ENCODE measurements around the gene B3GNT9. TPM values are rescaled to one million over a fixed set of nuclear protein-coding genes. Genes with fewer than 3 reads are reported as not detected.
"Not testable (repeated sequence)": the region's sequence is repeated elsewhere in the genome, so short reads cannot be mapped to it uniquely, and the experiment has no call there.

The B3GNT9 gene
- total and polyA plus RNA-seq, 3 experiments from 2014 or later: 2.4 to 5.0 (median 2.7) TPM

DNA sequence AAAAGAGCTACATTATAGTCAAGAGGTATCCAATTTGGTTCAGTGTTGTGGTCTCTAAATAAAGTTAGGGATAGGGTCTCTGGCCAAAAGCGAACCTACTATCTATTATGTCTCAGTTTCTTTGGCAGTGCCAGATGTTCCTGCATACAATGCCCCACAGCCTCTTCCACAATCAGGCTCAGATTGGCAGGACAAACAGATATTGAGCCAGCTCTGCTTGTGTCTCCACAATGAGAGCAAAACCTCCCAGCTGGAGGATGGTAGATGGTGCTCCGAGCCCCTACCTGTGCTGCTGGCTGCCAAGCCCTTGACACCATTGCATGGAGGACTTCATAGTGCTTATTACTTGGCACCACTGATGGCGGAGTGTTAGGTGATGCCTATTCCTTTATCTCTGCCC lies 21.4 kb downstream of the B3GNT9 start:
- H3K27me3 ChIP-seq (ENCODE audit: insufficient read depth, low read length, poor library complexity, severe bottlenecking): no peaks in the 10 kb centered on the region
- H3K4me1 ChIP-seq (ENCODE audit: insufficient read depth, low read length): no peaks in the 10 kb centered on the region
- H3K36me3 ChIP-seq (ENCODE audit: insufficient read depth, low read length): peaks cover 21% of the 10 kb centered on the region
- peaks cover 4 to 77% (median 22%) of the 10 kb centered on the region in 3 donors for H3K36me3 Mint-ChIP-seq
- peaks cover 0 to 1% (median 0%) of the 10 kb centered on the region in 3 donors for H3K4me1 Mint-ChIP-seq
- no peak overlapping the region for H3K27ac ChIP-seq (ENCODE audit: low read depth, low read length)
- DNase-seq: no peak
- no peaks in the 10 kb centered on the region for H3K9me3 Mint-ChIP-seq
- no peak overlapping the region for H3K4me3 Mint-ChIP-seq
- ChIA-PET CTCF (interaction anchor here (1.1 to 2.7 kb wide), 4 partner anchors 10 to 137 kb away, joined by 3 to 9 read pairs (median 4); no protein-coding TSS in a partner anchor), POLR2A (interaction anchor here (0.6 kb wide), 1 partner anchor 10 kb away, joined by 4 read pairs; no protein-coding TSS in a partner anchor)
- H3K27ac Mint-ChIP-seq: no peak overlapping the region
- H3K27me3 Mint-ChIP-seq: no peaks in the 10 kb centered on the region
- H3K9me3 ChIP-seq (ENCODE audit: low read length): no peaks in the 10 kb centered on the region
- no peak overlapping the region for H3K4me3 ChIP-seq (ENCODE audit: low read length)

DNA sequence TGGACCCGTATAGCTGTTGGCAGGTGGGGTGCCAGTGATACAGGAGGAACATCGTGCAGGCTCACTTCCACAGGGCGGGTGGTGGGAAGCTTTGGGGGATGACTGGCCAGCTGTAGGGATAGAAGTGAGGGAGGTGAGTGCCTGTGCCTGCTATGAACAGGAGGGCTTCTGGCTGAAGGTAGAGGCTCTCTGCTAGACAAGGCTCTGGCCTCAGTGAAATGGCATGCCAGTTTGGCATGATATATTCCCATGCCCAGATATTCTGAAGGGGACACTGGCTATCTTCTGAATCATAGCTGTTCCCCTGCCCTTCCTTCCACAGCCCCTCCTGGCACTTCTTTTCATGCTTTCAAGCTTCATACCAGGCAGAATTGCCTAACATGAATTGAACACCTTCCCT lies 21.9 kb downstream of the B3GNT9 start:
- Mint-ChIP-seq H3K36me3 (peaks cover 4 to 77% (median 23%) of the 10 kb centered on the region in 3 donors), H3K27ac (peak overlapping the region in 1 of 8 donors; percentile 48), H3K4me3 (no peak overlapping the region), H3K4me1 (peaks cover 0 to 1% (median 0%) of the 10 kb centered on the region in 3 donors), H3K9me3 (no peaks in the 10 kb centered on the region), H3K27me3 (no peaks in the 10 kb centered on the region)
- H3K9me3 ChIP-seq (ENCODE audit: low read length): no peaks in the 10 kb centered on the region
- peaks cover 16% of the 10 kb centered on the region for H3K36me3 ChIP-seq (ENCODE audit: insufficient read depth, low read length)
- no peak for DNase-seq
- no peak overlapping the region for H3K4me3 ChIP-seq (ENCODE audit: low read length)
- no peaks in the 10 kb centered on the region for H3K4me1 ChIP-seq (ENCODE audit: insufficient read depth, low read length)
- H3K27me3 ChIP-seq (ENCODE audit: insufficient read depth, low read length, poor library complexity, severe bottlenecking): no peaks in the 10 kb centered on the region
- ChIA-PET POLR2A (no interaction called here), CTCF (interaction anchor here (1.1 to 2.7 kb wide), 5 partner anchors 9 to 136 kb away, joined by 3 to 9 read pairs (median 3); no protein-coding TSS in a partner anchor)
- H3K27ac ChIP-seq (ENCODE audit: low read depth, low read length): no peak overlapping the region

DNA sequence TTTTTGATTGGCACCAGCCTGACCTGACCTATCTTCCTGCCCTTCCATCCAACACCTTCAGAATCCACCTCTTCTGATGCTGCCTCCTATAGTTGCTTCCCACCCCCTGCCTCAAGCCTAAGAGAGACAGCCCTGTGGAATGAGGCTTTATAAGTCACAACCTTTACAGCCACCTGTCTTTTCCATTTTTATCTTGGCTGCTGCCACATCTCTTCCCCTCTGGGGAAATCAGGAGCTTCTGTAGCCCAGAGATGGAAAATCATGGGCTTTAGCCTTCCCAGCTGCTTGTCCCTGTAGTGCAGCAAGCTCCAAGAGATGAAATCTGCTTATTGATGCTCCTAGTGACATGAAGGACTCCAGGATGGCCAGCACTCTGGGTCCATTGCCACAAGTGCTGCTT lies 22.4 kb downstream of the B3GNT9 start:
- Mint-ChIP-seq H3K27ac (peak overlapping the region in 1 of 8 donors; percentile 29), H3K27me3 (no peaks in the 10 kb centered on the region), H3K36me3 (peaks cover 8 to 79% (median 26%) of the 10 kb centered on the region in 3 donors), H3K4me3 (no peak overlapping the region), H3K4me1 (peaks cover 0 to 3% (median 0%) of the 10 kb centered on the region in 3 donors), H3K9me3 (no peaks in the 10 kb centered on the region)
- POLR2A ChIA-PET: no interaction called here
- DNase-seq: no peak
- CTCF ChIA-PET: interaction anchor here (1.1 to 2.7 kb wide), 4 partner anchors 9 to 27 kb away, joined by 3 to 9 read pairs (median 4); no protein-coding TSS in a partner anchor
- H3K9me3 ChIP-seq (ENCODE audit: low read length): no peaks in the 10 kb centered on the region
- no peaks in the 10 kb centered on the region for H3K4me1 ChIP-seq (ENCODE audit: insufficient read depth, low read length)
- H3K27ac ChIP-seq (ENCODE audit: low read depth, low read length): no peak overlapping the region
- H3K4me3 ChIP-seq (ENCODE audit: low read length): no peak overlapping the region
- peaks cover 15% of the 10 kb centered on the region for H3K36me3 ChIP-seq (ENCODE audit: insufficient read depth, low read length)
- H3K27me3 ChIP-seq (ENCODE audit: insufficient read depth, low read length, poor library complexity, severe bottlenecking): no peaks in the 10 kb centered on the region

DNA sequence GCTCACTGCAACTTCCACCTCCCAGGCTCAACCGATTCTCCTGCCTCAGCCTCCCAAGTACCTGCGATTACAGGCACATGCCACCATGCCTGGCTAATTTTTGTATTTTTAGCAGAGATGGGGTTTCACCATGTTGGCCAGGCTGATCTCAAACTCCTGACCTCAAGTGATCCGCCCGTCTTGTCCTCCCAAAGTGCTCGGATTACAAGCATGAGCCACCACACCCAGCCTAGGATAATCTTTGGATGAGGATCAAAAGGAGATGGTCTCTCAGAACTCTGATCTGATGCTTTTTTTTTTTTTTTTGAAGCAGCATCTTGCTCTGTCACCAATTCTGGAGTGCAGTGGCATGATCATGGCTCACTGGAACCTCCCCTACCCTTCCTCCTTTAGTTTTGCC lies 28.0 kb downstream of the B3GNT9 start:
- DNase-seq; H3K4me1 ChIP-seq (ENCODE audit: insufficient read depth, low read length); H3K27ac Mint-ChIP-seq; H3K9me3 ChIP-seq (ENCODE audit: low read length); H3K9me3 Mint-ChIP-seq; H3K4me3 Mint-ChIP-seq; H3K4me3 ChIP-seq (ENCODE audit: low read length); CTCF ChIA-PET; H3K27me3 Mint-ChIP-seq; H3K27me3 ChIP-seq (ENCODE audit: insufficient read depth, low read length, poor library complexity, severe bottlenecking); H3K27ac ChIP-seq (ENCODE audit: low read depth, low read length); POLR2A ChIA-PET: not testable (repeated sequence)
- peaks cover 17% of the 10 kb centered on the region for H3K36me3 ChIP-seq (ENCODE audit: insufficient read depth, low read length)
- peaks cover 4 to 13% (median 8%) of the 10 kb centered on the region in 3 donors for H3K4me1 Mint-ChIP-seq
- peaks cover 8 to 62% (median 19%) of the 10 kb centered on the region in 3 donors for H3K36me3 Mint-ChIP-seq

DNA sequence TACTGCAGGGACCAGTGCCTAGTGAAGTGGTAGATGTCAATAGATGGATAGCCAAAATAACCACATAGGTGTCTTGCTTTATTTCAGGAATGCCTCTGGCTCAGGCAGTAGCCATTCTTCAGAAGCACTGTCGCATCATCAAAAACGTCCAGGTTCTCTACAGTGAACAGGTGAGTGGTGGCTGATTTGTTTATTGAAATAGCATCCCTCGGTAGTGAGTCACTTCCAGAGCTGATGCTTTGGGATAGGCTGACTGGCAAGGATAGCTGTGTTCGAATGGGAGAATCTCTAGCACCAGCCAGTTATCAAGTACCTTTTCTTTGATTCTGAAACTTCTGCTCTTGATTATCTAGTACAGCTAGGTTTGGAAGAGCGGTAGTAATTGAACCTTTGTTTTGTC lies 30.8 kb downstream of the B3GNT9 start:
- Histone ChIP-seq H3K9me3 (ENCODE audit: low read length) (no peaks in the 10 kb centered on the region), H3K27ac (ENCODE audit: low read depth, low read length) (no peak overlapping the region), H3K36me3 (ENCODE audit: insufficient read depth, low read length) (peaks cover 12% of the 10 kb centered on the region), H3K4me3 (ENCODE audit: low read length) (no peak overlapping the region), H3K4me1 (ENCODE audit: insufficient read depth, low read length) (no peaks in the 10 kb centered on the region), H3K27me3 (ENCODE audit: insufficient read depth, low read length, poor library complexity, severe bottlenecking) (no peaks in the 10 kb centered on the region)
- DNase-seq: no peak
- no peaks in the 10 kb centered on the region for H3K27me3 Mint-ChIP-seq
- no peak overlapping the region for H3K4me3 Mint-ChIP-seq
- H3K9me3 Mint-ChIP-seq: no peaks in the 10 kb centered on the region
- ChIA-PET POLR2A (no interaction called here), CTCF (interaction anchor here (0.9 to 1.3 kb wide), 2 partner anchors 9 to 35 kb away, joined by 3 to 4 read pairs; no protein-coding TSS in a partner anchor)
- peaks cover 10 to 34% (median 14%) of the 10 kb centered on the region in 3 donors for H3K4me1 Mint-ChIP-seq
- H3K27ac Mint-ChIP-seq: peak overlapping the region in 2 of 8 donors; percentile 32 to 66
- peaks cover 3 to 57% (median 15%) of the 10 kb centered on the region in 3 donors for H3K36me3 Mint-ChIP-seq

DNA sequence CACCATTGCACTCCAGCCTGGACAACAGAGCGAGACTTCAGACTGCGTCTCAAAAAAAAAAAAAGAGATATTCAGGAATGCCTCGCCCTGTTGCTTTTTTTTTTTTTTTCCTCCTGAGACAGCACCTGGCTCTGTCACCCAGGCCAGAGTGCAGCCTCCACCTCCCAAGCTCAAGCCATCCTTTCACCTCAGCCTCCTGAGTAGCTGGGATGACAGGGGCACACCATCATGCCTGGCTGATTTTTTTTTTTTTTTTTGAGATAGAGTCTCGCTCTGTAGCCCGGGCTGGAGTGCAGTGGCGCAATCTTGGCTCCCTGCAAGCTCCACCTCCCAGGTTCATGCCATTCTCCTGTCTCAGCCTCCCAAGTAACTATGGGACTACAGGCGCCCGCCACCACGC lies 33.1 kb downstream of the B3GNT9 start:
- H3K4me1 Mint-ChIP-seq: peaks cover 20 to 48% (median 22%) of the 10 kb centered on the region in 3 donors
- no peak for DNase-seq
- no peak overlapping the region for H3K27ac ChIP-seq (ENCODE audit: low read depth, low read length)

DNA sequence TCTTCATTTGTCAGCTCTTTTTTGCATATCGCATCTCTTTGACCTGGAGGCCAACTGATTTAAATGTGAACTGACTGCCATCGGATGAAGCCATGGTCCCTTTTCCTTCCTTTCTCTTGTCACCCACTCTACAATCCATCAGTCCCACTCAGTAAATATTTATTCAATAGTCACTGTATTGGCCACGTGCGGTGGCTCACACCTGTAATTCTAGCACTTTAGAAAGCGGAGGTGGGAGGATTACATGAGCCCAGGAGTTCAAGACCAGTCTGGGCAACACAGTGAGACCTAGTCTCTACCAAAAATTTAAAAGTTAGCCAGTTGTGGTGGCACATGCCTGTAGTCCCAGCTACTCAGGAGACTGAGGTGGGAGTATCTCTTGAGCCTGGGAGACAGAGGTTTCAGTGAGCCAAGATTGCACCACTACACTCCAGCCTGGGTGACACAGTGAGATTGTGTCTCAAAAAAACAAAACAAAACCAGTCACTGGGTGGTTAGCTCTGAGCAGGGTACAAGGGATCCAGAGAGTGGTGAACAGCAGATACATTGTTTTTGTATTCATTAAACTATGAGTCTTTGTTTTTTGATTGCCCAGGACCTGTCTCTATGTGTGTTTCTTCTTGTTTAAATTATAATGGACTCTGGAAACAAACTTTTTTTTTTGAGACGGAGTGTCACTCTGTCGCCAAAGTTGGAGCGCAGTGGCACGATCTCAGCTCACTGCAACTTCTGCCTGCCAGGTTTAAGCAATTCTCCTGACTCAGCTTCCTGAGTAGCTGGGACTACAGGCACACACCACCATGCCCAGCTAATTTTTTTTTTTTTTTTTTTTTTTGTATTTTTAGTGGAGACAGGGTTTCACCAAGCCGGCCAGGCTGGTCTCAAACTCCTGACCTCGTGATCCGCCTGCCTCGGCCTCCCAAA lies 34.1 kb downstream of the B3GNT9 start:
- ChIA-PET POLR2A (interaction anchor here (0.6 to 0.7 kb wide), 2 partner anchors 13 to 123 kb away, joined by 6 read pairs; no protein-coding TSS in a partner anchor), CTCF (no interaction called here)
- Histone ChIP-seq H3K27me3 (ENCODE audit: insufficient read depth, low read length, poor library complexity, severe bottlenecking) (no peaks in the 10 kb centered on the region), H3K9me3 (ENCODE audit: low read length) (no peaks in the 10 kb centered on the region), H3K4me1 (ENCODE audit: insufficient read depth, low read length) (peaks cover 4% of the 10 kb centered on the region), H3K4me3 (ENCODE audit: low read length) (no peak overlapping the region), H3K27ac (ENCODE audit: low read depth, low read length) (no peak overlapping the region), H3K36me3 (ENCODE audit: insufficient read depth, low read length) (peaks cover 12% of the 10 kb centered on the region)
- H3K4me3 Mint-ChIP-seq: peak overlapping the region in 1 of 7 donors; percentile 13
- H3K27me3 Mint-ChIP-seq: no peaks in the 10 kb centered on the region
- DNase-seq: no peak
- peaks cover 0 to 46% (median 7%) of the 10 kb centered on the region in 3 donors for H3K36me3 Mint-ChIP-seq
- H3K4me1 Mint-ChIP-seq: peaks cover 27 to 57% (median 33%) of the 10 kb centered on the region in 3 donors
- peak overlapping the region in 3 of 8 donors; percentile 8 to 47 (median 27) for H3K27ac Mint-ChIP-seq
- H3K9me3 Mint-ChIP-seq: no peaks in the 10 kb centered on the region

More for the DNA sequence above, 33.1 kb downstream of the B3GNT9 start:
- no peak overlapping the region for H3K4me3 Mint-ChIP-seq
- no peaks in the 10 kb centered on the region for H3K27me3 ChIP-seq (ENCODE audit: insufficient read depth, low read length, poor library complexity, severe bottlenecking)
- H3K9me3 Mint-ChIP-seq: no peaks in the 10 kb centered on the region
- H3K9me3 ChIP-seq (ENCODE audit: low read length): no peaks in the 10 kb centered on the region
- ChIA-PET POLR2A (interaction anchor here (0.7 kb wide), 1 partner anchor 122 kb away, joined by 6 read pairs; no protein-coding TSS in a partner anchor), CTCF (interaction anchor here (0.7 kb wide), 3 partner anchors 37 to 454 kb away, joined by 3 read pairs; no protein-coding TSS in a partner anchor)
- H3K4me3 ChIP-seq (ENCODE audit: low read length): no peak overlapping the region
- peaks cover 12% of the 10 kb centered on the region for H3K36me3 ChIP-seq (ENCODE audit: insufficient read depth, low read length)
- peaks cover 0 to 51% (median 9%) of the 10 kb centered on the region in 3 donors for H3K36me3 Mint-ChIP-seq
- H3K4me1 ChIP-seq (ENCODE audit: insufficient read depth, low read length): no peaks in the 10 kb centered on the region
- H3K27ac Mint-ChIP-seq: no peak overlapping the region
- H3K27me3 Mint-ChIP-seq: no peaks in the 10 kb centered on the region

DNA sequence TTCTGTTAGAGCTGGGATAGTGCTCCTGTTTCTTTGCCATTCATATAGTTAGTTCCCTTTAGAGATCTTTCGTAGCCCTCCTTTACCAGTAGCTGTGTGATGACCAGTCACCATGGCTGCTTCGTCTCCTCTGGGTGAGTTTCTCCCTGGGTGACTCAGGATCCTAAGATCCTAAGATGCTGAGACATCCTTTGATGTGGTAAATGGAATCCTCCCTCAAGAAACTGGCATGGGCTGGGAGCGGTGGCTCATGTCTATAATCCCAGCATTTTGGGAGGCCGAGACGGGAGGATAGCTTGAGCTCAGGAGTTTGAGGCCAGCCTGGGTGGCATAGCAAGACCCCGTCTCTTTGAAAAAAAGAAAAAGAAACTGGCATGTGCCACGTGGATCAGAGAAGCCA lies 35.2 kb downstream of the B3GNT9 start:
- Histone ChIP-seq H3K36me3 (ENCODE audit: insufficient read depth, low read length) (peaks cover 9% of the 10 kb centered on the region), H3K4me3 (ENCODE audit: low read length) (no peak overlapping the region), H3K27me3 (ENCODE audit: insufficient read depth, low read length, poor library complexity, severe bottlenecking) (no peaks in the 10 kb centered on the region), H3K27ac (ENCODE audit: low read depth, low read length) (no peak overlapping the region), H3K9me3 (ENCODE audit: low read length) (no peaks in the 10 kb centered on the region), H3K4me1 (ENCODE audit: insufficient read depth, low read length) (peaks cover 15% of the 10 kb centered on the region)
- DNase-seq: no peak
- peaks cover 33 to 67% (median 42%) of the 10 kb centered on the region in 3 donors for H3K4me1 Mint-ChIP-seq
- POLR2A ChIA-PET: no interaction called here
- CTCF ChIA-PET: interaction anchor here (1.3 to 1.7 kb wide), 2 partner anchors 40 to 69 kb away, joined by 3 to 5 read pairs; no protein-coding TSS in a partner anchor
- H3K9me3 Mint-ChIP-seq: no peaks in the 10 kb centered on the region
- no peaks in the 10 kb centered on the region for H3K27me3 Mint-ChIP-seq
- H3K36me3 Mint-ChIP-seq: peaks cover 0 to 45% (median 4%) of the 10 kb centered on the region in 3 donors
- no peak overlapping the region for H3K4me3 Mint-ChIP-seq
- H3K27ac Mint-ChIP-seq: peak overlapping the region in 4 of 8 donors; percentile 19 to 43 (median 26)
